ENCODE results near the gene TTLL9. TPM values are rescaled to one million over a fixed set of nuclear protein-coding genes. Genes with fewer than 3 reads are reported as not detected.

The TTLL9 gene
- total RNA-seq, 2 donors from 2014 or later = not detected

DNA sequence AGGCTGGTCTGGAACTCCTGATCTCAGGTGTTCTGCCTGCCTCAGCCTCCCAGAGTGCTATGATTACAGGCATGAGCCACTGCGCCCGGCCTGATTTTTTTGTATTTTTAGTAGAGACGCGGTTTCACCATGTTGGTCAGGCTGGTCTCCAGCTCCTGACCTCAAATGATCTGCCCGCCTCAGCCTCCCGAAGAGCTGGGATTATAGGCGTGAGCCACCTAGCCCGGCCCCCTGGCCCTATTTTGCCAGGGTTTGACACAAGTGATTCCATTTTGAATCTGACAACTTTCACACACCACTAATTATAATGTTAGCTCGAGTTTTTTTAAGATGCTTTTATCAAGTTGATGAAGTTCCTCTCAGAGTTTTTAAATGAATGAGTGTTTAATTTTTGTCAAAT is 25.6 kb downstream of the TTLL9 start:
- Mint-ChIP-seq H3K4me1 (ENCODE audit: low read depth) (no peaks in the 10 kb centered on the region), H3K4me3 (no peak overlapping the region), H3K27me3 (ENCODE audit: low read depth) (peaks cover 27% of the 10 kb centered on the region), H3K27ac (no peak overlapping the region), H3K9me3 (no peaks in the 10 kb centered on the region), H3K36me3 (ENCODE audit: insufficient read depth in 2 of 2) (no peaks in the 10 kb centered on the region)
- DNase-seq (no peak), ATAC-seq (replicated peaks in 1 of 2) (no peak)

DNA sequence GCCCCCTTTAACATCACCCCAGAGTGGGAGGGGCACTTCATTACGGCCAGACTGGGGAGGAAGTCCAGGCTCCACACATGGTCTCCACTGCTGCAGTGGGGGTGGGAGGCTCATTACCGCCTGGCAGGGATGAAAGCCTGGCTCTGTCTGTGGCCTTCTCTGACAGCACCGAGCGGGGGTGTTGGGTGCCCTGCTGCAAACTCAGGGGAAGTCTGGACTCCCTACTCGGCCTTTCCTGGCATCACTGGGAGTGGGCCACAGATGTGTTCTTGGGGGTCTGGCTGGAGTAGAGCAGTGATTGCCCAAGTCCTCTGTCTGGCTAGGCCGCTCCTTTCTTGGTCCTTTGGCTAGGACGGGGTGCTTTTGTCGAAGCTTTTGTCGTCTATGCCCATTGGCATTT is 27.1 kb downstream of the TTLL9 start:
- ATAC-seq (replicated peaks in 1 of 2) = no peak
- Mint-ChIP-seq H3K27ac (no peak overlapping the region), H3K27me3 (ENCODE audit: low read depth) (peaks cover 23% of the 10 kb centered on the region), H3K4me1 (ENCODE audit: low read depth) (no peaks in the 10 kb centered on the region), H3K4me3 (no peak overlapping the region), H3K9me3 (no peaks in the 10 kb centered on the region), H3K36me3 (ENCODE audit: insufficient read depth in 2 of 2) (no peaks in the 10 kb centered on the region)
- no peak for DNase-seq

DNA sequence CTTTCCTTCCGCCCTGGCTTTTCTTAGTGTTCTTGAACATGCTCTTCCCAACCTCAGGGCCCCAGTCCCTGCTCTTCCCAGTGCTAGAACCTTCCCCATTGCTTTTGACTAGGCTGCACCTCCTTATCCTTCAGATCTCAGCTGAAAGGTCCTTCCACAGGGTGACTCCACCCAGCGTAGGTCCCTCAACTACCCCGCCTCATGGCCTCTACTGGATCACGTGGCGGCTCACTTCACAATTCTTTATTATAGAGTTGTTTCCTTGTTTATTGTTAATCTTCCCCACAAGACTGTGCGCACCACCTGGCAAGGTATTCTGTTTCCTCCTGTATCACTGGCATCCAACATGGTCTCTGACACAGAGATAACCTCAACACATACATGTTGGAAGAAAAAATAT is 31.2 kb downstream of the TTLL9 start:
- no peaks in the 10 kb centered on the region for H3K4me1 Mint-ChIP-seq (ENCODE audit: low read depth)
- no peaks in the 10 kb centered on the region for H3K9me3 Mint-ChIP-seq
- H3K27ac Mint-ChIP-seq = no peak overlapping the region
- ATAC-seq (replicated peaks in 1 of 2) (no peak), DNase-seq (no peak)
- H3K4me3 Mint-ChIP-seq = no peak overlapping the region
- H3K27me3 Mint-ChIP-seq (ENCODE audit: low read depth) = peaks cover 15% of the 10 kb centered on the region
- no peaks in the 10 kb centered on the region for H3K36me3 Mint-ChIP-seq (ENCODE audit: insufficient read depth in 2 of 2)

DNA sequence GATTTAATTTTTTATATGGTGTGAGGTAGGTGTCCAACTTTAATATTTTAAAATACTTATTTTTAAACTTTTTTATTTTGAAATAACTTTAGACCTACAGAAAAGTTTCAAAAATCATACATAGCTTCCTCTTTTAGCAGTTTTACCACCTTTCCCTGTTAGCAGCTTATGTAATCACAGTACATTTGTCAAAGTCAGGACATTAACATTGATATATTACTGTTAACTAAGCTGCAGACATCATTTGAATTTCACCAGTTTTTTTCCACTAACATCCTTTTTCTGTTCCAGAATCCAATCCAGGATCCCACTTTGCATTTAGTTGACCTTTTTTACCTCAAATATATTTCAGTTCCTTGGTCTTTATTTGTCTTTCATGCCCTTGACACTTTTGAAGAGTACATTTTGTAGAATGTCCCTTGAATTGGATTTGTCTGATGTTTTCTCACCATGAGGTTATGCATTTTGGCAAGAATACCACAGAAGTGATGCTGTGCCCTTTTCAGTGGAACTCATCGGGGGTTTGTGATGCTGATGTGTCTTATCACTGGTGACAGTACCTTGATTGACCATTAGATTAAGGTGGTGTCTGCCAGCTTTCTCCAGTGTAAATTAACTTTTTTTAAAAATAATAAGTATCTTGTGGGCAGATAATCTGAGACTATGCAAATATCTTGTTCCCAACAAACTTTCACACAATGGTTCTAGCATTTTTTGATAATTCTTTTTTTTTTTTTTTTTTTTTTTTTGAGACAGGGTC is 33.4 kb downstream of the TTLL9 start:
- no peaks in the 10 kb centered on the region for H3K36me3 Mint-ChIP-seq (ENCODE audit: insufficient read depth in 2 of 2)
- H3K9me3 Mint-ChIP-seq = no peaks in the 10 kb centered on the region
- H3K4me1 Mint-ChIP-seq (ENCODE audit: low read depth) = no peaks in the 10 kb centered on the region
- DNase-seq = no peak
- peaks cover 3% of the 10 kb centered on the region for H3K27me3 Mint-ChIP-seq (ENCODE audit: low read depth)
- ATAC-seq (replicated peaks in 1 of 2) = no peak
- H3K4me3 Mint-ChIP-seq = no peak overlapping the region
- H3K27ac Mint-ChIP-seq = no peak overlapping the region

DNA sequence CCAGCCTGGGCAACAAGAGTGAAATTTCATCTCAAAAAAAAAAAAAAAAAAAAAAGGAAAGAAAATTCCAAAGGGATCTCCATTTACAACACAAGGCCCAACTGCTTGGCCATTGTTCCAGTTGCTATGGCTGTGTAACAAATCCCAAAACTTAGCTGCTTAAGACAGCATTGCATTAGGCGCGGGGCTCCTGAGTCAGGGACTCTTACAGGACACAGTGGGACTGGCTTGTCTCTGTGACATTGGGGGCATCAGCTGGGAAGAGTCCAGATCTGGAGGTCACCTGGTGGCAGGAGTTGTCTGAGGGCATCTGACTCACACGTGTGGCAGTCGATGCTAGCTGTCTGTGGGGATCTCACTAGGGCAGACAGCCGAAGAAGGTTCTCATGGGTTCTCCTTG is 35.6 kb downstream of the TTLL9 start:
- ATAC-seq (replicated peaks in 1 of 2) (no peak), DNase-seq (no peak)
- Mint-ChIP-seq H3K36me3 (ENCODE audit: insufficient read depth in 2 of 2) (no peaks in the 10 kb centered on the region), H3K4me3 (no peak overlapping the region), H3K27me3 (ENCODE audit: low read depth) (no peaks in the 10 kb centered on the region), H3K27ac (no peak overlapping the region), H3K9me3 (no peaks in the 10 kb centered on the region), H3K4me1 (ENCODE audit: low read depth) (no peaks in the 10 kb centered on the region)

DNA sequence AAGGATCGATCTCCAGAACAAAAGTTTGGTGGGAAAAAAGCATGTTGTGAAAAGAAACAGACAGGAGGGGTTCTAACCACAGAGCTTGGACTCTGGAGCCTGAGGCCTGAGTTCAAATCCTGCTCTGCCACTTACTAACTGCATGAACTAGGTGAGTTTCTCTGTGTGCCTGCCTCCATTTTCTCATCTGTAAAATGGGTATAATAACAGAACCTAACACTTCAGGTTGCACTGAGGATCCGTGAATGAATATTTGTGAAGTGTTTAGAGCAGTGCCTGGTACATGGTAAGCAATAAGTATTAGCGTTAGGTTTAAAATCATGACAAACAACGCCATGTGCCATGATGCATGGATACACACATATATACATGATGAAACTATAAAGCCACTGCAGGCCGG is 36.6 kb downstream of the TTLL9 start:
- DNase-seq = no peak
- Mint-ChIP-seq H3K4me1 (ENCODE audit: low read depth) (no peaks in the 10 kb centered on the region), H3K36me3 (ENCODE audit: insufficient read depth in 2 of 2) (no peaks in the 10 kb centered on the region), H3K27ac (no peak overlapping the region), H3K4me3 (no peak overlapping the region), H3K27me3 (ENCODE audit: low read depth) (no peaks in the 10 kb centered on the region), H3K9me3 (no peaks in the 10 kb centered on the region)
- ATAC-seq (replicated peaks in 1 of 2) = no peak

DNA sequence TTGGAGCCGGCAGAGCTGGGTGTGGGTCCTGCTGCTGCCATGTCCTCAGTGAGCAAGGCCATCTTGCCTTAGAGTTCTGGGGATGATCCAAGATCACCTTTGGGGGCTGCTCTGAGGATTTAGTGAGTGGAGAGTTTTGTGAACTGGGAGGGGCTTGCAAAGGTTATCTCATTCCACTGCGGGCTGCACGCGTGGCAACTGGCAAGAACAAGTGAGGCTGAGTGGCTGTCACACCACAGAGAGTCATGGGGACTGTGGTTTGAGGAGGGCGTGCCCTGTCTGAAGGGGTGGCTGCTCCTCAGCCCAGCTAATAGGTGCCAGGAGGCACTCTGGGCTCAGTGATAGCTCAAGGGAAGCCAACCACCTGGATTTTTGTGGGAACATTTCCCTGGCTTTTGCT is 37.6 kb downstream of the TTLL9 start:
- Mint-ChIP-seq H3K4me3 (no peak overlapping the region), H3K4me1 (ENCODE audit: low read depth) (no peaks in the 10 kb centered on the region), H3K27me3 (ENCODE audit: low read depth) (no peaks in the 10 kb centered on the region), H3K36me3 (ENCODE audit: insufficient read depth in 2 of 2) (no peaks in the 10 kb centered on the region), H3K27ac (no peak overlapping the region), H3K9me3 (no peaks in the 10 kb centered on the region)
- no peak for DNase-seq
- ATAC-seq (replicated peaks in 1 of 2) = no peak

DNA sequence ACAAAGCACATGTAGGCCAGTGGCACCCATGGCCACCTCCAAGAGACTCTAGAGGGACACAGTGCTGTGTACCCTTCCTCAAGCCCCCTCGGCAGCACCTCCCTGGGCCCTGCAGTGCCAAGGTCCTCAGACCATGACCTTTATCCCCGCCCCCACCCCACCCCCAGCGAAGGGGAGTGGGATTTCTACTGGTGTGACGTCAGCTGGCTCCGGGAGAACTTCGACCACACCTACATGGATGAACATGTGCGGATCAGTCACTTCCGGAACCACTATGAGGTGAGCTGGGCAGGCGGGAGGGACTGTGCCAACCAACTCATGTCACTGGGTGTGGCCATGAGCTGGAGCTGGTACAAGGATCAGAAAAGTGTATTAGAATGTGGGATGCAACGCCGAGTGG is 38.0 kb downstream of the TTLL9 start:
- DNase-seq = no peak
- no peak overlapping the region for H3K4me3 Mint-ChIP-seq
- no peaks in the 10 kb centered on the region for H3K9me3 Mint-ChIP-seq
- H3K27ac Mint-ChIP-seq = no peak overlapping the region
- H3K27me3 Mint-ChIP-seq (ENCODE audit: low read depth) = no peaks in the 10 kb centered on the region
- no peaks in the 10 kb centered on the region for H3K4me1 Mint-ChIP-seq (ENCODE audit: low read depth)
- H3K36me3 Mint-ChIP-seq (ENCODE audit: insufficient read depth in 2 of 2) = no peaks in the 10 kb centered on the region
- no peak for ATAC-seq (replicated peaks in 1 of 2)

DNA sequence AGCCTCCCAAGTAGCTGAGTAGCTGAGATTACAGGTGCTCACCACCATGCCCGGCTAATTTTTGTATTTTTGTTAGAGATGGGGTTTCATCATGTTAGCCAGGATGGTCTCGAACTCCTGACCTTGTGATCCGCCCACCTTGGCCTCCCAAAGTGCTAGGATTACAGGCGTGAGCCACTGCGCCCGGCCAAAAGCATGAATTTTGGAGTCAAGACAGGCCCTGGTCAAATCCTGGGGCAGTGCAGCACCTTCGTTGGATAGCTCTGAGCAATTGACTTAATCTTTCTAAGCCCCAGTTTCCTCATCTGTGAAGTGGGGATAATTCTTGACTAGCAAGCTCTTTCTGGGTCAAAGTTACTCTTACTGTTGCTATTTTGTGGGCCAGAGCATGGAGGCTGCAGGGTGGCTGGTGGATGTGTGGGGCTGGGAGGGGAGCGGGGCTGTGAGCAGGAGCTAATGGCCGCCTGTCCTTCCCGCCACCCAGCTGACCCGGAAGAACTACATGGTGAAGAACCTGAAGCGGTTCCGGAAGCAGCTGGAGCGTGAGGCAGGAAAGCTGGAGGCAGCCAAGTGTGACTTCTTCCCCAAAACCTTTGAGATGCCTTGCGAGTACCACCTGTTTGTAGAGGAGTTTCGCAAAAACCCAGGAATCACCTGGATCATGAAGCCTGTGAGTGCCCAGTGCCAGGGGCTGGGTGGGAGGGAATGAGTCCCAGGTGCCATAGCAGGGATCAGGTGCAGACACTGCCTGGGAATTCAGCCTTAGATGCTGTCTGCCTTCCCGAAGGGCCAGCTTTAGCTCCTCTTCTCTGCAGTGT is 39.0 kb downstream of the TTLL9 start:
- Mint-ChIP-seq H3K4me3 (no peak overlapping the region), H3K27me3 (ENCODE audit: low read depth) (no peaks in the 10 kb centered on the region), H3K27ac (no peak overlapping the region), H3K4me1 (ENCODE audit: low read depth) (no peaks in the 10 kb centered on the region), H3K36me3 (ENCODE audit: insufficient read depth in 2 of 2) (no peaks in the 10 kb centered on the region), H3K9me3 (no peaks in the 10 kb centered on the region)
- ATAC-seq (replicated peaks in 1 of 2) (no peak), DNase-seq (no peak)

DNA sequence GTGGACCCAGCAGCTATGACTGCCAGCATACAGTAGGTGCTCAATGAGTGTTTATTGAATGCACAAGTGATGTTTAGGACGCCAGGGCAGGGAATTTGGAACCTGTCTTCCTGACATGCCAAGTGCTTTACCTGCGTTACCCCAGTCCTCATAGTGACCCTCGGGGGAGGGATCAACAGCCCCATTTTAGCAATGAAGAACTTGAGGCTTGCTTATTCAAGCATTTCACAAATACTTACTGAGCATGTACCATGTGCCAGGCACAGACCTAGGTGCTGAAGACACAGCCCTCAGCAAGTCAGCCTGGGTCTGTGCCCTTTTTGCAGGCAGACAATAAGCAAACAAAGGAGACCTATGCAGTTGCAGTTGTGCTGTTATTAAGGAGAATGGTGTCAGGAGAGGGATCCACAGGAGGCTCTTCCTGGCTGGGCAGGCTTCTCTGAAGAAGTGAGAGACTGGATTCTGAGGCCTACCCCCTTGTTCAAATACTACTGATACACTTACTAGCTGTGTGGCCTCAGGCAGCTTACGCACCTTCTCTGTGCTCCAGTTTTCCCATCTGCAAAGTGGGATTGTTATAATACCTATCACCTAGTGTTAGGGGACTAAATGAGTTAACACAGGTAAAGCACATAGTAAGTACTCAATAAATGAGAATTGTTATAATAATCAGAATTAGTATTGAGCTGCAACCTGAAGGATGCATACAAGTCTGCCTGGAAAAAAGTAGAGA is 39.8 kb downstream of the TTLL9 start:
- Mint-ChIP-seq H3K27me3 (ENCODE audit: low read depth) (no peaks in the 10 kb centered on the region), H3K36me3 (ENCODE audit: insufficient read depth in 2 of 2) (no peaks in the 10 kb centered on the region), H3K4me1 (ENCODE audit: low read depth) (no peaks in the 10 kb centered on the region), H3K9me3 (no peaks in the 10 kb centered on the region), H3K4me3 (no peak overlapping the region), H3K27ac (no peak overlapping the region)
- DNase-seq (no peak), ATAC-seq (replicated peaks in 1 of 2) (no peak)

DNA sequence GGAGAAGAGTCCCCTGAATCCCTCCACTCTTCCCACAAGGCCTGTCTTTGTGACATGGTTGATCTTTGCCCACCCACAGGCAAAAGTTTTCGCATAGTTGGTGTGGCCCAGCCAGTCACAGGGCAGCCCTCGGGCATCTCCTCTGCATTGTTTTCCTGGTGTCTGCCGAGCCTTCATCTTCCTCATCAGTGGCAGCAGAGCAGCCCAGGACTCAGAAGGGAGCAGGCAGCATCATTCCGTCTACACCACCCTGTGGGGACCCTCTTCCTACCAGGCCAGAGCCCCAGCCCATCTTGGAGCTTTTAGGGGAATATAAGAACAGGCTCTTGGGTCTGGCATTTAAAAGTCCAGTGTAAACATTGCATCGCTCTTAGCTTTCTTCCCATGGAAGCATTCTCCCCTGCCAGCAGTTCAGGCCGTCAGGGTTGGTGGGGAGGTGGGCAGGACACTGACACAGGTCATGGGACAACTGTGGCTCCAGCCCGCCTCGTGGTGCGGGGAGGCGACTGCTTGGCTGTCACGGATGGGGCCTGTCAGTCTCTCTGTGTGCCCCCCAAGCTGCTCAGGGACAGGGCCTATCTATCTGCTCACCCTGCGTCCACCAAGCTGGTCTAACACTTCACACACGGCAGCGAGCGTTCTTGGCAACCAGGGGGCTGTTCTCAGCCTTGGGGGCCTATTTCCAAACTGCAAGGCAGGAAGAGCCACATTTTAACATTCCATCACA is 43.2 kb downstream of the TTLL9 start:
- Mint-ChIP-seq H3K27me3 (ENCODE audit: low read depth) (peaks cover 14% of the 10 kb centered on the region), H3K27ac (no peak overlapping the region), H3K36me3 (ENCODE audit: insufficient read depth in 2 of 2) (no peaks in the 10 kb centered on the region), H3K4me1 (ENCODE audit: low read depth) (no peaks in the 10 kb centered on the region), H3K4me3 (no peak overlapping the region), H3K9me3 (no peaks in the 10 kb centered on the region)
- DNase-seq (no peak), ATAC-seq (replicated peaks in 1 of 2) (no peak)

DNA sequence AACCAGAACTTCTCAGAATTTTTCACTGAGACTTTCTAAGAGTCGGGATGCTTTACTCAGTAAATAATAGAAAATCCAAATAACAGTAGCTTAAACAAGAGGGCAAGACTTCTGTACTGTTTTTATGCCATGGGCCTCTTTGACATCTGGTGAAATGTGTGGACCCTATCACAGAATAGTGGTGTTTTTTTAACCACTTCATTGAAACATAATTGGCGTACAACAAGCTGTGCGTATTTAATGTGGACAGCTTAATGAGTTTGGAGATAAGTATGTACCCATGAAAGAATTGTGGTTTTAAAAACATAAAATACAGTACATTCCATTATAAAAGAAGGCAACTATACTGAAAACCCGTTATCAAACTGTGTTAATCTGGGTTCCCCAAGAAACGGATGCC is 43.7 kb downstream of the TTLL9 start:
- Mint-ChIP-seq H3K36me3 (ENCODE audit: insufficient read depth in 2 of 2) (no peaks in the 10 kb centered on the region), H3K4me1 (ENCODE audit: low read depth) (no peaks in the 10 kb centered on the region), H3K27me3 (ENCODE audit: low read depth) (peaks cover 16% of the 10 kb centered on the region), H3K9me3 (no peaks in the 10 kb centered on the region), H3K27ac (no peak overlapping the region), H3K4me3 (no peak overlapping the region)
- no peak for ATAC-seq (replicated peaks in 1 of 2)
- no peak for DNase-seq
